H1 (cell line): ENCODE data around the gene FOSB. TPM values are rescaled to one million over a fixed set of nuclear protein-coding genes. Genes with fewer than 3 reads are reported as not detected.
A peak's percentile ranks its signal among the peaks of the same experiment; 100 is the strongest.

Experiments used
- CTCF ChIA-PET: fragments of 300-600 bp; sonication (Branson Sonifier 250); formaldehyde crosslinking; loops from one replicate; lab custom pipeline; 2021; ENCODE audit not compliant: partially characterized antibody; lab: Charles Lee
- POLR2A ChIA-PET: fragments of 300-600 bp; sonication (Branson Sonifier 250); formaldehyde crosslinking; loops from one replicate; lab custom pipeline; 2021; ENCODE audit warnings: inconsistent platforms; ENCODE audit not compliant: partially characterized antibody; lab: Charles Lee
- DNase-seq, 2 experiments: peaks; one replicate each; pipeline versions ENCODE4 v3.0.0 to v3.0.0-alpha.2; 2010 to 2022; ENCODE audit warnings: low spot score in 2 of 2, low read depth in 1 of 2, mixed read lengths in 1 of 2
- FAIRE-seq: peaks from 2 replicates; lab custom pipeline; 2011; peaks lifted over from hg19 to GRCh38; lab: Jason Lieb, UNC
- H2AFZ ChIP-seq: 2 replicates; pipeline ENCODE4 v1.8.1; 2012; ENCODE audit warnings: low read length, inconsistent platforms
- H2AK5ac ChIP-seq: 2 replicates; pipeline ENCODE4 v1.6.1; 2013; ENCODE audit warnings: low read depth, low read length
- H2BK120ac ChIP-seq: replicated peaks from 2 replicates; pipeline ENCODE3; 2013; ENCODE audit warnings: low read depth, low read length, inconsistent platforms
- H2BK12ac ChIP-seq: 2 replicates; pipeline ENCODE4 v1.6.1; 2013; ENCODE audit warnings: low read depth, low read length
- H2BK15ac ChIP-seq: 2 replicates; pipeline ENCODE4 v1.6.1; 2013; ENCODE audit warnings: low read length
- H2BK20ac ChIP-seq: 2 replicates; pipeline ENCODE4 v1.6.1; 2013; ENCODE audit warnings: low read length
- H2BK5ac ChIP-seq: 2 replicates; pipeline ENCODE4 v1.6.1; 2013; ENCODE audit warnings: low read depth, low read length
- H3K14ac ChIP-seq: 2 replicates; pipeline ENCODE4 v1.6.1; 2013; ENCODE audit warnings: inconsistent platforms; ENCODE audit not compliant: insufficient read length
- H3K18ac ChIP-seq: 2 replicates; pipeline ENCODE4 v1.6.1; 2013; ENCODE audit warnings: low read length; ENCODE audit errors: extremely low read depth
- H3K23ac ChIP-seq: 2 replicates; pipeline ENCODE4 v1.6.1; 2013; ENCODE audit warnings: inconsistent platforms; ENCODE audit not compliant: insufficient read length
- H3K23me2 ChIP-seq: 2 replicates; pipeline ENCODE4 v1.6.1; 2013; ENCODE audit warnings: low read depth, low read length
- H3K27ac ChIP-seq: 2 replicates; pipeline ENCODE4 v1.6.1; 2011; ENCODE audit warnings: low read depth, low read length, inconsistent platforms
- H3K27me3 ChIP-seq, 4 experiments: replicated peaks in 1 of 4; 1 replicate in 1 of 4; 2 replicates in 3 of 4; pipeline versions ENCODE4 v1.6.1 to v1.8.1; 2011 to 2013; ENCODE audit warnings: low read length in 3 of 4, mild to moderate bottlenecking in 3 of 4, inconsistent platforms in 2 of 4, mixed read lengths in 2 of 4, moderate library complexity in 1 of 4; ENCODE audit not compliant: control insufficient read depth in 3 of 4, insufficient read depth in 3 of 4; ENCODE audit errors: extremely low read depth in 1 of 4
- H3K36me3 ChIP-seq, 4 experiments: 2 replicates each; pipeline versions ENCODE4 v1.6.1 to v1.8.1; 2011 to 2013; ENCODE audit warnings: mild to moderate bottlenecking in 4 of 4, low read length in 3 of 4, moderate library complexity in 2 of 4, control low read depth in 1 of 4, inconsistent platforms in 1 of 4; ENCODE audit not compliant: insufficient read depth in 4 of 4, control insufficient read depth in 2 of 4
- H3K4ac ChIP-seq: replicated peaks from 2 replicates; pipeline ENCODE3; 2013; ENCODE audit warnings: low read length, low read depth, mixed read lengths, inconsistent platforms; ENCODE audit not compliant: insufficient read length
- H3K4me1 ChIP-seq, 4 experiments: replicated peaks in 1 of 4; 1 replicate in 1 of 4; 2 replicates in 3 of 4; pipeline versions ENCODE4 v1.6.1 to v1.8.1; 2011 to 2013; ENCODE audit warnings: low read length in 3 of 4, inconsistent platforms in 2 of 4, mixed read lengths in 1 of 4; ENCODE audit not compliant: insufficient read depth in 4 of 4, control insufficient read depth in 3 of 4
- H3K4me2 ChIP-seq, 2 experiments: 2 replicates each; pipeline versions ENCODE4 v1.6.1 to v1.8.1; 2011 to 2013; ENCODE audit warnings: low read depth in 2 of 2, low read length in 2 of 2, control low read depth in 1 of 2, inconsistent platforms in 1 of 2, mild to moderate bottlenecking in 1 of 2; ENCODE audit not compliant: insufficient read depth in 1 of 2
- H3K4me3 ChIP-seq, 4 experiments: fragments of 200-600, 300-600 bp in 1 of 4; sonication (generic), shearing (Covaris generic), sonication (Bioruptor Twin) in 1 of 4; 2 replicates each; pipeline versions ENCODE4 v1.5.1 to v1.8.1; 2011 to 2016; ENCODE audit warnings: low read length in 4 of 4, low read depth in 3 of 4, control low read depth in 2 of 4, inconsistent platforms in 2 of 4, mild to moderate bottlenecking in 2 of 4, mixed read lengths in 1 of 4, moderate library complexity in 1 of 4; ENCODE audit not compliant: insufficient read depth in 2 of 4; ENCODE audit errors: extremely low read depth in 1 of 4
- H3K56ac ChIP-seq: replicated peaks from 2 replicates; pipeline ENCODE3; 2013; ENCODE audit warnings: low read depth, mild to moderate bottlenecking, mixed read lengths, low read length, inconsistent platforms; ENCODE audit not compliant: insufficient read length
- H3K79me1 ChIP-seq: 2 replicates; pipeline ENCODE4 v1.6.1; 2013; ENCODE audit warnings: low read depth, low read length, control low read depth
- H3K79me2 ChIP-seq, 2 experiments: 2 replicates each; pipeline versions ENCODE4 v1.6.1 to v1.8.1; 2012 to 2013; ENCODE audit warnings: low read length in 2 of 2, mild to moderate bottlenecking in 2 of 2, inconsistent platforms in 1 of 2; ENCODE audit not compliant: insufficient read depth in 2 of 2, control insufficient read depth in 1 of 2
- H3K9ac ChIP-seq, 4 experiments: replicated peaks in 1 of 4; 1 replicate in 1 of 4; 2 replicates in 3 of 4; pipeline versions ENCODE4 v1.6.1 to v1.8.1; 2011 to 2013; ENCODE audit warnings: low read depth in 3 of 4, low read length in 3 of 4, control low read depth in 2 of 4, mild to moderate bottlenecking in 2 of 4, moderate library complexity in 2 of 4, inconsistent platforms in 1 of 4; ENCODE audit errors: extremely low read depth in 1 of 4
- H3K9me3 ChIP-seq, 2 experiments: 2 replicates each; pipeline versions ENCODE4 v1.6.1 to v1.8.1; 2012 to 2013; ENCODE audit warnings: mild to moderate bottlenecking in 2 of 2, moderate library complexity in 2 of 2, control low read depth in 1 of 2, inconsistent platforms in 1 of 2, low read depth in 1 of 2, low read length in 1 of 2, mixed read lengths in 1 of 2; ENCODE audit not compliant: insufficient read depth in 2 of 2
- H4K20me1 ChIP-seq, 2 experiments: replicated peaks in 1 of 2; 2 replicates each; pipeline versions ENCODE3 to v1.8.1; 2011 to 2013; ENCODE audit warnings: inconsistent platforms in 2 of 2, low read length in 2 of 2, mild to moderate bottlenecking in 1 of 2; ENCODE audit not compliant: insufficient read depth in 2 of 2, control insufficient read depth in 1 of 2
- H4K5ac ChIP-seq: 2 replicates; pipeline ENCODE4 v1.6.1; 2013; ENCODE audit warnings: low read length, low read depth, mixed read lengths, inconsistent platforms; ENCODE audit not compliant: insufficient read length
- H4K8ac ChIP-seq: 2 replicates; pipeline ENCODE4 v1.8.0; 2013; ENCODE audit warnings: mild to moderate bottlenecking, moderate library complexity, low read length, inconsistent platforms; ENCODE audit not compliant: insufficient read depth; ENCODE audit errors: extremely low read depth
- H4K91ac ChIP-seq: replicated peaks from 2 replicates; pipeline ENCODE3; 2013; ENCODE audit warnings: low read length, mixed read lengths, inconsistent platforms; ENCODE audit not compliant: insufficient read length
- CEBPB ChIP-seq: IDR thresholded peaks from 2 replicates; pipeline ENCODE4 v1.6.1; 2012; ENCODE audit warnings: low read depth, low read length
- CREB1 ChIP-seq: IDR thresholded peaks from 2 replicates; pipeline ENCODE4 v1.6.1; 2012; ENCODE audit warnings: inconsistent platforms
- NANOG ChIP-seq: IDR thresholded peaks from 2 replicates; pipeline ENCODE4 v1.6.1; 2011; ENCODE audit warnings: low read length, low read depth, mild to moderate bottlenecking, inconsistent platforms; ENCODE audit not compliant: insufficient read depth, poor library complexity, severe bottlenecking
- SIX5 ChIP-seq: IDR thresholded peaks from 2 replicates; pipeline ENCODE4 v1.6.1; 2011; ENCODE audit warnings: mild to moderate bottlenecking, low read depth, low read length
- SP1 ChIP-seq: IDR thresholded peaks from 2 replicates; pipeline ENCODE4 v1.6.1; 2011; ENCODE audit warnings: low read depth, low read length
- SP2 ChIP-seq: IDR thresholded peaks from 2 replicates; pipeline ENCODE4 v1.6.1; 2012; ENCODE audit warnings: mild to moderate bottlenecking, low read length, inconsistent platforms
- TAF1 ChIP-seq: IDR thresholded peaks from 2 replicates; pipeline ENCODE4 v1.6.1; 2011; ENCODE audit warnings: mild to moderate bottlenecking, low read depth, low read length
- TAF7 ChIP-seq: optimal IDR thresholded peaks from 2 replicates; pipeline ENCODE3; 2011; ENCODE audit warnings: low read depth, mild to moderate bottlenecking, inconsistent platforms, low read length, moderate library complexity, borderline replicate concordance
- YY1 ChIP-seq: IDR thresholded peaks from 2 replicates; pipeline ENCODE4 v1.6.1; 2011; ENCODE audit warnings: low read depth, mild to moderate bottlenecking, low read length
- WGBS, 2 experiments: shearing (Covaris generic) in 1 of 2; methylation state at CpG; one replicate each; pipeline versions ENCODE4 v1.1.6 to v1.1.7; 2013 to 2015; ENCODE audit warnings: low lambda C conversion rate in 2 of 2, mixed read lengths in 2 of 2, inconsistent platforms in 1 of 2, low coverage in 1 of 2, missing lambda C conversion rate in 1 of 2; ENCODE audit not compliant: insufficient replicate concordance in 2 of 2, insufficient coverage in 1 of 2, insufficient read length in 1 of 2; ENCODE audit errors: extremely low coverage in 1 of 2, missing lambda C conversion rate in 1 of 2; 5-methylcytosine and 5-hydroxymethylcytosine counted together
- polyA plus RNA-seq, 7 experiments: library from polyadenylated mRNA; depleted of rRNA in 3 of 7; stranded (reverse) in 5 of 7; unstranded in 2 of 7; fragments of >200 nt in 5 of 7; fragments of 200-250 nt in 2 of 7; gene quantifications; 1 replicate in 5 of 7; 2 replicates in 1 of 7; 4 replicates in 1 of 7; pipeline versions ENCODE4 v1.2.1 to v1.2.3, GENCODE V29; 2011 to 2013; ENCODE audit warnings: missing spikeins in 2 of 7, mixed read lengths in 2 of 7
- total RNA-seq: library from RNA; stranded (reverse); fragmentation: NEBNext Ultra II Directional; extraction: Animal tissue kit (Norgen Biotek cat#: 25700); gene quantifications from 2 replicates; pipeline ENCODE4 v1.2.1, GENCODE V29; 2021
- TF ChIP-seq, protein P1 (sequence below): IDR thresholded peaks from 2 replicates; pipeline ENCODE4 v1.6.1; 2012; ENCODE audit warnings: low read length, inconsistent platforms

The FOSB gene
- total and polyA plus RNA-seq, 2 of the 8 experiments (the other 6 are each of a cell fraction or from before 2014, with no cell fraction given): 0.44 to 2.7 TPM

DNA sequence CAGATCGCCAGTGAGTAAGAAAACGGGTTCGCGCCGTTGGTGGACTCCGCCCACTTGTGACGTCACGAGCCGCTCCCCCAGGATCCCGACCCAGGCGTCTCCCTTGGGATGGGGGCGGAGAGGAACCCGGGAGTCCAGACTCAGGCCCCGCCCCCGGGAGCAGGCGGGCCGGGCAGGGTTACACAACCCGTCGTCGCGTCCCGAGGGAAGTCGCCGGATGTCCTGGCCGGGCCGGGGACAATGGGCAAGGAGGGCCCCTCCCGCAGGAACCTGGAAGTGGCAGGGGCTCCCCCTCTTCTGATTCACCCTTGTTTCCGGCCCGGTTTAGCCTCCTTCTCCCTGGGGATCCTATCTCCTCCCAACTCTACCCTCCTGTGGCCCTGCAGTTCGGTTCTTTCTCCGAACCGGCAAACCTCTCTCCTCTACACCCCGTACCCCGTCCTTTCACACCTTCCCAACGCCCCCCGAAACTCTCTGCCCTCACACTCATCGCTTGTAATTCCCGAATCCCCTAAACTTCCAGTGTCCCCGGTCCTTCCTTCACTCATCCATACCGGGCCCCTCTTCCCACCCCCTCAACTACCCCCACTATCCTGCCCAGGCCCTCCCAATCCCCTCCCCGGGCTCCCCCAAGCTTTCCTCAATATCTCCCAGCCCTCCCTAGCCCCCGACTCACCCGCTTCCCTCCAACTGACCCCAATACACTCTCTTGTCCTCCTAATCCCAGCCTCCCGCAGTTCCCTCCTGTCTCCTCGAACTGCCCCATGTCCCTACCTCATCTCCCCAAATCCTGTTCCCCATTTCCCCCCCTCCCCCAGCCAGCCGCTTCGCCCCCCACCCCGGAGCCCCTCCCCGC is 24.1 kb upstream of the FOSB start:
- Histone ChIP-seq H3K9me3 (no peaks in the 10 kb centered on the region), H3K56ac (peak overlapping the region; percentile 55), H3K23me2 (peaks cover 12% of the 10 kb centered on the region), H4K20me1 (no peaks in the 10 kb centered on the region), H4K8ac (peak overlapping the region; percentile 94), H3K36me3 (no peaks in the 10 kb centered on the region), H3K4me3 (peak overlapping the region; percentile 38 to 84 (median 71)), H3K27ac (peak overlapping the region; percentile 64), H4K5ac (no peak overlapping the region), H3K4ac (no peak overlapping the region), H3K14ac (no peak overlapping the region), H3K27me3 (peaks cover 0 to 5% (median 2%) of the 10 kb centered on the region in 4 experiments; a peak in 3 of 7 replicates), H3K4me2 (peak overlapping the region; percentile 77 to 97), H2BK15ac (peak overlapping the region; percentile 72; the same call in 1 of the 2 replicates), H2BK120ac (no peak overlapping the region), H2BK5ac (peak overlapping the region; percentile 95), H3K9ac (peak overlapping the region in 3 of 4 experiments; percentile 59 to 82 (median 80); a peak in 6 of 7 replicates), H3K79me1 (no peaks in the 10 kb centered on the region), H2BK20ac (no peak overlapping the region), H2AFZ (peak overlapping the region; percentile 30; the same call in 1 of the 2 replicates), H3K23ac (no peak overlapping the region), H2BK12ac (peak overlapping the region; percentile 92; the same call in 1 of the 2 replicates), H3K4me1 (peaks cover 6 to 17% (median 11%) of the 10 kb centered on the region in 4 experiments), H2AK5ac (peak overlapping the region; percentile 82; the same call in 1 of the 2 replicates), H3K79me2 (no peaks in the 10 kb centered on the region), H3K18ac (peak overlapping the region; percentile 38; the same call in 1 of the 2 replicates), H4K91ac (peak overlapping the region; percentile 83)
- ChIA-PET POLR2A (interaction anchor here (0.6 to 1.3 kb wide), 3 partner anchors 21 to 26 kb away, joined by 3 to 4 read pairs (median 3); partner anchors contain the start of gene FOSB), CTCF (interaction anchor here (21.2 kb wide), 1 partner anchor 31 kb away, joined by 760 read pairs; the partner anchor contains the start of gene FOSB)
- no peak for FAIRE-seq
- DNase-seq: peak; percentile 76 to 98
- WGBS, 2 experiments: 1% methylated on average over 35 of the region's 49 CpGs; no CpG with 5 or more reads in 1 of the 2 experiments
- TF ChIP-seq, protein P1, sequence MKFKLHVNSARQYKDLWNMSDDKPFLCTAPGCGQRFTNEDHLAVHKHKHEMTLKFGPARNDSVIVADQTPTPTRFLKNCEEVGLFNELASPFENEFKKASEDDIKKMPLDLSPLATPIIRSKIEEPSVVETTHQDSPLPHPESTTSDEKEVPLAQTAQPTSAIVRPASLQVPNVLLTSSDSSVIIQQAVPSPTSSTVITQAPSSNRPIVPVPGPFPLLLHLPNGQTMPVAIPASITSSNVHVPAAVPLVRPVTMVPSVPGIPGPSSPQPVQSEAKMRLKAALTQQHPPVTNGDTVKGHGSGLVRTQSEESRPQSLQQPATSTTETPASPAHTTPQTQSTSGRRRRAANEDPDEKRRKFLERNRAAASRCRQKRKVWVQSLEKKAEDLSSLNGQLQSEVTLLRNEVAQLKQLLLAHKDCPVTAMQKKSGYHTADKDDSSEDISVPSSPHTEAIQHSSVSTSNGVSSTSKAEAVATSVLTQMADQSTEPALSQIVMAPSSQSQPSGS: no peak
- TF ChIP-seq SP1 (peak; percentile 62; the same call in 1 of the 2 replicates), CREB1 (peak; percentile 86), TAF1 (peak; percentile 66; the same call in 1 of the 2 replicates), YY1 (0 out of 2 replicates have a peak, but pooled peaks have one; percentile 5), CEBPB (peak; percentile 85), SP2 (no peak), SIX5 (no peak), NANOG (no peak), TAF7 (no peak)
